SK-N-SH (cell line): ENCODE results near the gene FRAS1.

Experiments
- FOSL2 ChIP-seq: IDR thresholded peaks from 2 replicates; pipeline ENCODE4 v1.4.0; 2012; ENCODE audit warnings: low read depth, mild to moderate bottlenecking, moderate library complexity, borderline replicate concordance
- GABPA ChIP-seq: IDR thresholded peaks from 2 replicates; pipeline ENCODE4 v1.4.0; 2012; ENCODE audit warnings: low read depth, mild to moderate bottlenecking
- GATA2 ChIP-seq: sonication (generic); formaldehyde crosslinking; IDR thresholded peaks from 2 replicates; pipeline ENCODE4 v1.5.0; 2020; ENCODE audit warnings: mild to moderate bottlenecking, missing genetic modification reagents
- JUND ChIP-seq: IDR thresholded peaks from 2 replicates; pipeline ENCODE4 v1.4.0; 2012
- MAX ChIP-seq: IDR thresholded peaks from 2 replicates; pipeline ENCODE4 v1.4.0; 2012; ENCODE audit warnings: low read depth
- POLR2AphosphoS5 ChIP-seq: IDR thresholded peaks from 2 replicates; pipeline ENCODE4 v1.6.1; 2012; ENCODE audit warnings: low read depth, low read length
- REST ChIP-seq: IDR thresholded peaks from 2 replicates; pipeline ENCODE4 v1.6.1; 2012; ENCODE audit warnings: mild to moderate bottlenecking, low read depth, low read length, moderate library complexity
- SMC3 ChIP-seq: IDR thresholded peaks from 2 replicates; pipeline ENCODE4 v1.6.1; 2012; ENCODE audit warnings: low read depth, low read length, improper control_type of control experiment
- YY1 ChIP-seq: IDR thresholded peaks from 2 replicates; pipeline ENCODE4 v1.4.0; 2012; ENCODE audit warnings: low read depth, mild to moderate bottlenecking
- TF ChIP-seq, protein P1 (sequence below): fragments of 200-600 bp; sonication (generic); IDR thresholded peaks from 2 replicates; pipeline ENCODE4 v1.6.1; 2017; ENCODE audit warnings: antibody characterized with exemption, mild to moderate bottlenecking, moderate library complexity

DNA sequence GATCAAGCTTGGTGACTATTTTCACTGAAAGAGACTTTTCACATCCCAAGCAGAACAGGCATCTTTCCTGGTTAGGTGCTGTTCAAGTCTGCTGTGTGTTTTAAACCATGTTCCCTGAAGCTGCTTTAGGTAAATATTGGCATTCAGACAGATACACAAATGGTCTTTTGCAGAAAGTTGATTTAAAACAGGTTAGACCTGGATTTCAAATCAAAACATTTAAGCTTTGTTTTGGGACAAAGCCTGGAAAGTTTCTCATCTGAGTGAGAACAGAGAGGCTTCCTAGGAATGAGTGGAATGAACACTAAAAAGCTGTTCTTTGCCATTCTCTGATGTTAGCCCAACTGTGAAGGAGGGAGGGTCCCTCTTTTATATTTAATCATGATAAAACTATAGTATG is 504.6 kb downstream of the FRAS1 start:
- TF ChIP-seq YY1: no peak
- TF ChIP-seq REST: no peak
- TF ChIP-seq, protein P1, sequence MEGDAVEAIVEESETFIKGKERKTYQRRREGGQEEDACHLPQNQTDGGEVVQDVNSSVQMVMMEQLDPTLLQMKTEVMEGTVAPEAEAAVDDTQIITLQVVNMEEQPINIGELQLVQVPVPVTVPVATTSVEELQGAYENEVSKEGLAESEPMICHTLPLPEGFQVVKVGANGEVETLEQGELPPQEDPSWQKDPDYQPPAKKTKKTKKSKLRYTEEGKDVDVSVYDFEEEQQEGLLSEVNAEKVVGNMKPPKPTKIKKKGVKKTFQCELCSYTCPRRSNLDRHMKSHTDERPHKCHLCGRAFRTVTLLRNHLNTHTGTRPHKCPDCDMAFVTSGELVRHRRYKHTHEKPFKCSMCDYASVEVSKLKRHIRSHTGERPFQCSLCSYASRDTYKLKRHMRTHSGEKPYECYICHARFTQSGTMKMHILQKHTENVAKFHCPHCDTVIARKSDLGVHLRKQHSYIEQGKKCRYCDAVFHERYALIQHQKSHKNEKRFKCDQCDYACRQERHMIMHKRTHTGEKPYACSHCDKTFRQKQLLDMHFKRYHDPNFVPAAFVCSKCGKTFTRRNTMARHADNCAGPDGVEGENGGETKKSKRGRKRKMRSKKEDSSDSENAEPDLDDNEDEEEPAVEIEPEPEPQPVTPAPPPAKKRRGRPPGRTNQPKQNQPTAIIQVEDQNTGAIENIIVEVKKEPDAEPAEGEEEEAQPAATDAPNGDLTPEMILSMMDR: no peak
- TF ChIP-seq POLR2AphosphoS5: no peak
- TF ChIP-seq MAX: no peak
- TF ChIP-seq JUND: no peak
- TF ChIP-seq GATA2 (CRISPR knock-in tag): no peak
- TF ChIP-seq FOSL2: no peak; the same call in 1 of the 2 replicates
- TF ChIP-seq GABPA: no peak
- no peak for TF ChIP-seq SMC3
